Measurements from ENCODE around the gene L3MBTL1.

L3MBTL1 gene

DNA sequence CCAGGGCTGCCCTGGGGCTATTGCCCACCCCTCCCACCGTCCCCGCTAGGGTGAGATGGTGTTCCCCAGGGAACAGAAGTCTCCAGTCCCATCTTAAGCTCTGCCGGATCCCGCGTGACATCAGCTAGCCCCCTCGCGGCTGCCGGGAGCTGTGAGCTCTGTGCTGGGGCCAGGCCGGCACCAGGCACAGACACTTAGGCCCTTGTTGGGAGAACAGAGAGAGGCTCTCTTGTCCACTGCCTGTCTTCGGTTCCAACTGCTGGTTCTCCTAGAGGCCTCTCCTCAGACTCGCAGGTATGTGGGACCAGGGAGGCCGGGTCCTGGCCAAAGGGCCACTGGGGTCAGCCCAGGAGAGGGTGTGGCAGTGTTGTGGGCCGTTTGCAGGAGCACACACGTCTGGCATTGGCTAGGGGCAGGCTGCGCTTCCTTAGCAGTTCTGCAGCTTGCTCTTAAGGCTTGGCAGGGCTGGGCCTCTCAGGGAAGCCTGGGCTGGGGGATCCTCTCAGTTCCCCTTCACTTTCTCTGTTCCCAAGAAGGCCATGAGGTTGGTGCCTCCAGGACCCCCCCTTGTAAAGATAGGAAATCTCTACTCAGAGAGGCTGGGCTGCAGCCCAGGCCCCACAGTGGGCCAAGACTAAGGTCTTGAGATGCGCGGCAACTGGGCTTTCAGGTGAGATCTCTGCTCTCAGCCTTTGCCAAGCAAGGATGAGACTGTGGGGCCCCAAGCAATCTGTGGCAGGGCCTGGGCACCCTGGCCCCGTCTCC is 57.7 kb downstream of the L3MBTL1 start:
- no peak overlapping the region for H3K9ac ChIP-seq (ENCODE audit: low read length)
- H3K27me3 ChIP-seq (ENCODE audit: control insufficient read depth, insufficient read depth, low read length) = no peaks in the 10 kb centered on the region
- no peak overlapping the region for H3K27ac ChIP-seq (ENCODE audit: low read length)

DNA sequence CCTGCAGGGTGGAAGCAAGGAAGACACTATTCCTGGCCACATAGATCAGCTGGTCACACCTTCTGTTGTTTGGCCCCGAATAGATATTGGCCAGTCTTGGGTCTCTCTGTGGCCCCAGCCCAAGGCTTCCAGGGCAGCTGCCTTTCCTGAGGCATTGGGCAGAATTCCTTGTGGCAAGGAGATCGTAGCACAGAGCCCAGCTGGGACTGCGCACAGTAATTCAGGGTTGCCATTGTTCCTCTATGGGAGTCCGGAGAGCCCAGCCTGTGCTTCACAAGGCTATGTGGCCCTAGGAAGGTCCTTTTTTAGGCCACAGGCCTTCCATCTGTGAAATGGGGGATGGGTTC is 58.2 kb downstream of the L3MBTL1 start:
- Histone ChIP-seq H3K9ac (ENCODE audit: low read length) (no peak overlapping the region), H3K36me3 (ENCODE audit: control insufficient read depth, low read depth, low read length) (no peaks in the 10 kb centered on the region), H3K9me3 (ENCODE audit: control insufficient read depth, low read depth, low read length) (no peaks in the 10 kb centered on the region), H3K27ac (ENCODE audit: low read length) (no peak overlapping the region), H3K4me3 (ENCODE audit: low read length) (no peak overlapping the region), H3K27me3 (ENCODE audit: control insufficient read depth, insufficient read depth, low read length) (no peaks in the 10 kb centered on the region), H3K4me1 (ENCODE audit: control insufficient read depth, low read depth, low read length) (no peaks in the 10 kb centered on the region)

More for the DNA sequence above, 57.7 kb downstream of the L3MBTL1 start:
- no peaks in the 10 kb centered on the region for H3K9me3 ChIP-seq (ENCODE audit: control insufficient read depth, low read depth, low read length)
- H3K4me3 ChIP-seq (ENCODE audit: low read length) = no peak overlapping the region
- H3K4me1 ChIP-seq (ENCODE audit: control insufficient read depth, low read depth, low read length) = no peaks in the 10 kb centered on the region
- no peaks in the 10 kb centered on the region for H3K36me3 ChIP-seq (ENCODE audit: control insufficient read depth, low read depth, low read length)

GRCh38 chr20:43567477-43567876 is 60.0 kb downstream of the L3MBTL1 start:
- no peak overlapping the region for H3K4me3 ChIP-seq (ENCODE audit: low read length)

DNA sequence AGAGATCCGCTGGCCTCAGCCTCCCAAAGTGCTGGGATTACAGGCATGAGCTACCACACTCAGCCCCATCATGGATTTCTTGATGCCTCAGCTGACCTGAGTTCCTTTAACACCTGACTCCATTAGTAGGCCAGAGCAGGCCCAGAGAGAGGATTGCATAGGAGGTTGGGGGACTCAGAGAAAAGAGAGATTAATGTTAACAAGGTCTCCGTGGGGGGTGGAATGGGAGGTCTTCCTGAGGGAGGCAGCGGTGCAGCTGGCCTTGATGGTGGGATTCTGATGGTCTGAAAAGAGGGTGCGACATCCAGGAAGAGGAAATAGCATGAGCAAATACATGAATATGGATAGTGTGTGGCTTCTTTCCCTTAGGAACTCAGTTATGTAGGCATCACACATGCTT is 61.2 kb downstream of the L3MBTL1 start:
- Histone ChIP-seq H3K36me3 (ENCODE audit: control insufficient read depth, low read depth, low read length) (no peaks in the 10 kb centered on the region), H3K9me3 (ENCODE audit: control insufficient read depth, low read depth, low read length) (no peaks in the 10 kb centered on the region), H3K9ac (ENCODE audit: low read length) (no peak overlapping the region), H3K4me1 (ENCODE audit: control insufficient read depth, low read depth, low read length) (no peaks in the 10 kb centered on the region), H3K27ac (ENCODE audit: low read length) (no peak overlapping the region), H3K27me3 (ENCODE audit: control insufficient read depth, insufficient read depth, low read length) (no peaks in the 10 kb centered on the region), H3K4me3 (ENCODE audit: low read length) (no peak overlapping the region)

More at GRCh38 chr20:43567477-43567876, 60.0 kb downstream of the L3MBTL1 start:
- Histone ChIP-seq H3K36me3 (ENCODE audit: control insufficient read depth, low read depth, low read length) (no peaks in the 10 kb centered on the region), H3K9ac (ENCODE audit: low read length) (no peak overlapping the region), H3K27me3 (ENCODE audit: control insufficient read depth, insufficient read depth, low read length) (no peaks in the 10 kb centered on the region), H3K27ac (ENCODE audit: low read length) (no peak overlapping the region), H3K4me1 (ENCODE audit: control insufficient read depth, low read depth, low read length) (no peaks in the 10 kb centered on the region), H3K9me3 (ENCODE audit: control insufficient read depth, low read depth, low read length) (no peaks in the 10 kb centered on the region)

DNA sequence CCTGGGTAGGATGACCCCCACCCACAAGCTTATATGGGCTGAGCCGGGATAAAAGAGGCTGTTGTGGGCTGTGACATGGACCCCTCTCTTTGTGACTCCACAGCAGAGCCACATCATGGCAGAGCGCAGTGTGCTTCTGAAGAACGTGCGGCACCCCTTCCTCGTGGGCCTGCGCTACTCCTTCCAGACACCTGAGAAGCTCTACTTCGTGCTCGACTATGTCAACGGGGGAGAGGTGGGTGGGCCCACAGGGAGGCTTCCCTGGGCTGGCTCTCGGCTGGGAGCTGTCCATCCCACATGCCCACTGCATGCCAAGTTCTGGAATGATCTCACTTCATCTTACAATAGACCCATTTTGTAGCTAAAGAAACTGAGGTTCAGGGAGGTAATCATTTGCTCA is 61.8 kb downstream of the L3MBTL1 start:
- no peaks in the 10 kb centered on the region for H3K27me3 ChIP-seq (ENCODE audit: control insufficient read depth, insufficient read depth, low read length)
- no peaks in the 10 kb centered on the region for H3K36me3 ChIP-seq (ENCODE audit: control insufficient read depth, low read depth, low read length)
- H3K4me1 ChIP-seq (ENCODE audit: control insufficient read depth, low read depth, low read length) = no peaks in the 10 kb centered on the region
- no peak overlapping the region for H3K9ac ChIP-seq (ENCODE audit: low read length)
- no peaks in the 10 kb centered on the region for H3K9me3 ChIP-seq (ENCODE audit: control insufficient read depth, low read depth, low read length)
- H3K4me3 ChIP-seq (ENCODE audit: low read length) = no peak overlapping the region
- H3K27ac ChIP-seq (ENCODE audit: low read length) = no peak overlapping the region

GRCh38 chr20:43570496-43570895 is 63.0 kb downstream of the L3MBTL1 start:
- Histone ChIP-seq H3K4me3 (ENCODE audit: low read length) (no peak overlapping the region), H3K9ac (ENCODE audit: low read length) (no peak overlapping the region), H3K36me3 (ENCODE audit: control insufficient read depth, low read depth, low read length) (no peaks in the 10 kb centered on the region), H3K27me3 (ENCODE audit: control insufficient read depth, insufficient read depth, low read length) (no peaks in the 10 kb centered on the region), H3K4me1 (ENCODE audit: control insufficient read depth, low read depth, low read length) (no peaks in the 10 kb centered on the region), H3K9me3 (ENCODE audit: control insufficient read depth, low read depth, low read length) (no peaks in the 10 kb centered on the region), H3K27ac (ENCODE audit: low read length) (no peak overlapping the region)

DNA sequence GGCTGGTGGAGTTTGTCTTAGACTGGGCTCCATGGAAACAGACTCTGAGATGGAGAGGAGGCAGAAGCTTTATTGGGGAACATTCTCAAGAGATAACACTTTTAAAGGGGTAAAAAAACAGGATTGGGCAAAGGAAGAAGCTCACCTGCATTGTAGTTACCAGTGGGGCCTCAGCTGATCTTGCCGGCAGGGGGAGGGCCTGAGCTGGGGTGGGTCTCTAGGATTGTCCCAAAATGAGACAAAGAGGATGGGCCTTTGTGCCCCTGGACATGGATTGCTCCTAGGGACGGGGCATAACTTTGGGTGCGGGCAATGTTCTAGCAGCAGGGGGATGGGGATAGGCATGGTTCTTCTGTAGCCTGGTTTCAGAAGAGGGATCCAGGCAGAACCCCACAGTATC is 63.8 kb downstream of the L3MBTL1 start:
- H3K36me3 ChIP-seq (ENCODE audit: control insufficient read depth, low read depth, low read length) = no peaks in the 10 kb centered on the region
- H3K9ac ChIP-seq (ENCODE audit: low read length) = no peak overlapping the region
- H3K27me3 ChIP-seq (ENCODE audit: control insufficient read depth, insufficient read depth, low read length) = no peaks in the 10 kb centered on the region
- no peak overlapping the region for H3K4me3 ChIP-seq (ENCODE audit: low read length)
- H3K9me3 ChIP-seq (ENCODE audit: control insufficient read depth, low read depth, low read length) = no peaks in the 10 kb centered on the region
- H3K27ac ChIP-seq (ENCODE audit: low read length) = no peak overlapping the region
- H3K4me1 ChIP-seq (ENCODE audit: control insufficient read depth, low read depth, low read length) = no peaks in the 10 kb centered on the region

- no peak overlapping the region for H3K27ac ChIP-seq (ENCODE audit: low read length)
Observed at GRCh38 chr20:43571771-43572170, 64.3 kb downstream of the L3MBTL1 start.

GRCh38 chr20:43572891-43573290 is 65.4 kb downstream of the L3MBTL1 start:
- Histone ChIP-seq H3K9me3 (ENCODE audit: control insufficient read depth, low read depth, low read length) (no peaks in the 10 kb centered on the region), H3K9ac (ENCODE audit: low read length) (no peak overlapping the region), H3K27me3 (ENCODE audit: control insufficient read depth, insufficient read depth, low read length) (no peaks in the 10 kb centered on the region), H3K36me3 (ENCODE audit: control insufficient read depth, low read depth, low read length) (no peaks in the 10 kb centered on the region), H3K27ac (ENCODE audit: low read length) (no peak overlapping the region), H3K4me3 (ENCODE audit: low read length) (no peak overlapping the region), H3K4me1 (ENCODE audit: control insufficient read depth, low read depth, low read length) (no peaks in the 10 kb centered on the region)

More at GRCh38 chr20:43571771-43572170, 64.3 kb downstream of the L3MBTL1 start:
- Histone ChIP-seq H3K4me1 (ENCODE audit: control insufficient read depth, low read depth, low read length) (no peaks in the 10 kb centered on the region), H3K4me3 (ENCODE audit: low read length) (no peak overlapping the region), H3K9ac (ENCODE audit: low read length) (no peak overlapping the region), H3K36me3 (ENCODE audit: control insufficient read depth, low read depth, low read length) (no peaks in the 10 kb centered on the region), H3K27me3 (ENCODE audit: control insufficient read depth, insufficient read depth, low read length) (no peaks in the 10 kb centered on the region), H3K9me3 (ENCODE audit: control insufficient read depth, low read depth, low read length) (no peaks in the 10 kb centered on the region)

DNA sequence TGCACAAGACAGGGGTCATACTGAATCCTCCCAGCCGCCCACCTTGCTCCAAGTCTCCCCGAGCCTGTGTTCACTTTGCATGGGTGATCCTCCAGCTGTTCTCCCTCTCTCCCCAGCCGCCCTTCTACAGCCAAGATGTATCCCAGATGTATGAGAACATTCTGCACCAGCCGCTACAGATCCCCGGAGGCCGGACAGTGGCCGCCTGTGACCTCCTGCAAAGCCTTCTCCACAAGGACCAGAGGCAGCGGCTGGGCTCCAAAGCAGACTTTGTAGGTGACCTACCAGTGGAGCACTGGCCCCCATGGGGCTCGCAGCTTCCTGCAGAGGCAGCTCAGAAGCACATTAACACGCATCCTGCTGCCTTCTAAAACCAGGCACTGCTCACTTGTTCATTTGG is 68.6 kb downstream of the L3MBTL1 start:
- H3K27me3 ChIP-seq (ENCODE audit: control insufficient read depth, insufficient read depth, low read length) = no peaks in the 10 kb centered on the region
- no peak overlapping the region for H3K27ac ChIP-seq (ENCODE audit: low read length)
- no peak overlapping the region for H3K9ac ChIP-seq (ENCODE audit: low read length)

GRCh38 chr20:43579861-43580793 is 72.6 kb downstream of the L3MBTL1 start:
- Histone ChIP-seq H3K9me3 (ENCODE audit: control insufficient read depth, low read depth, low read length) (no peaks in the 10 kb centered on the region), H3K36me3 (ENCODE audit: control insufficient read depth, low read depth, low read length) (no peaks in the 10 kb centered on the region), H3K4me1 (ENCODE audit: control insufficient read depth, low read depth, low read length) (peaks cover 9% of the 10 kb centered on the region), H3K4me3 (ENCODE audit: low read length) (no peak overlapping the region), H3K27ac (ENCODE audit: low read length) (no peak overlapping the region), H3K9ac (ENCODE audit: low read length) (no peak overlapping the region), H3K27me3 (ENCODE audit: control insufficient read depth, insufficient read depth, low read length) (no peaks in the 10 kb centered on the region)

More for the DNA sequence above, 68.6 kb downstream of the L3MBTL1 start:
- no peak overlapping the region for H3K4me3 ChIP-seq (ENCODE audit: low read length)
- no peaks in the 10 kb centered on the region for H3K9me3 ChIP-seq (ENCODE audit: control insufficient read depth, low read depth, low read length)
- H3K4me1 ChIP-seq (ENCODE audit: control insufficient read depth, low read depth, low read length) = no peaks in the 10 kb centered on the region
- H3K36me3 ChIP-seq (ENCODE audit: control insufficient read depth, low read depth, low read length) = no peaks in the 10 kb centered on the region

All from iPS-18a (cell line).